Activated CD8-positive, alpha-beta memory T cell treated with anti-CD3 and anti-CD28 coated beads, Interleukin-2, amount 50 U/mL, for 24 hours (primary cell): ENCODE data around the gene BPI.
"Not testable (repeated sequence)": the region's sequence is repeated elsewhere in the genome, so short reads cannot be mapped to it uniquely, and the experiment has no call there.

Experiments
- DNase-seq: peaks from one replicate; pipeline ENCODE4 v3.0.0-alpha.2; 2020; ENCODE audit errors: extremely low read depth

BPI gene

DNA sequence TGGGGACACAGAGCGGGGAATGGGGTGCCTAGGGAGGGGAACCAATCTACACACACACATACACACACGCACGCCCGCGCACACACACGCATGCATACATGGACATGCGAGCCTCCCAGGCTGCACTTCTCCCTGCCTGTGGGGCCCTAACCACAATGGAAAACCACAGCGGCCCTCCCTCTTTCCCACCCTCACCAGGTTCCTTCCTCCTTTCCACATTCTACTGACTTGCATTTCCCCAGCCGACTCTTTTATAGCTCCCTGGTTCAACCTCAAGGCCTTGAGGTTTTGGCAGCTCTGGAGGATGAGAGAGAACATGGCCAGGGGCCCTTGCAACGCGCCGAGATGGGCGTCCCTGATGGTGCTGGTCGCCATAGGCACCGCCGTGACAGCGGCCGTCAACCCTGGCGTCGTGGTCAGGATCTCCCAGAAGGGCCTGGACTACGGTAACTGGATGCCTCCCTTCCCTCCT is at the start of gene BPI:
TSS of gene BPI (plus strand) at position 249 of the 472 bp plus-strand sequence. CDS start at position 317, 68 bp downstream.
- no peak for DNase-seq

DNA sequence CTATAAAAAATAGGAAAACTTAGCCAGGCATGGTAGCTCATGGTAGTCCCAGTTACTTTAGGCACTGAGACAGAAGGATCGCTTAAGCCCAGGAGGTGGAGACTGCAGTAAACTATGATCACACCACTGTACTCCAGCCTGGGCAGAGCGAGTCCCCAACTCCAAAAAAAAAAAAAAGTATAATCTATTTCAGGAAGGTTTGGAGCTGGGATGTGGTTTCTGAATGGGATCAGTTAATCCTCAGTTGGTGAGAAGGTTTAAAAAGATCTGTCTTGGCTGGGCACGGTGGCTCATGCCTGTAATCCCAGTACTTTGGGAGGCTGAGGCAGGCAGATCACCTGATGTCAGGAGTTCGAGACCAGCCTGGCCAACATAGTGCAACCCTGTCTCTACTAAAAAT is 49.3 kb upstream of the BPI start:
- DNase-seq = not testable (repeated sequence)

DNA sequence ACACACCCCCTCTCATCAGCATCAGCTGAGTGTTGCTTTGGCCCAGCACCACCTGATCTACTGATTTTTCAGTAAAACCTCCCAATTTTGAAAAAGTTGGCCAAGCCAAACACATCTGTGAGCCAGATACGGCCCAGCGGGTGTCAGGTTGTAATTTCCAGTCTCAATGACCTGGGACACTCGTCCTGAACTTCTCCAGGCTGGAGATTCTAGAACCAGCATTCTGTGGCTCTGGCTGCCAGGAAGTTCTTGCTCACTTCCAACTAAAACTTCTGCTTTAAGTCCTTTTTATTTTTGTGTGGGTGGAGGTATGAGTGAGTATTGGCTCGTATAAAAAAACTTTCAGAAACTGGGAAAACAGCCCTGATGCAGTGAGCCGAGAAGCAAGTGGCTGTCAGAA is 48.6 kb upstream of the BPI start:
- DNase-seq = no peak

DNA sequence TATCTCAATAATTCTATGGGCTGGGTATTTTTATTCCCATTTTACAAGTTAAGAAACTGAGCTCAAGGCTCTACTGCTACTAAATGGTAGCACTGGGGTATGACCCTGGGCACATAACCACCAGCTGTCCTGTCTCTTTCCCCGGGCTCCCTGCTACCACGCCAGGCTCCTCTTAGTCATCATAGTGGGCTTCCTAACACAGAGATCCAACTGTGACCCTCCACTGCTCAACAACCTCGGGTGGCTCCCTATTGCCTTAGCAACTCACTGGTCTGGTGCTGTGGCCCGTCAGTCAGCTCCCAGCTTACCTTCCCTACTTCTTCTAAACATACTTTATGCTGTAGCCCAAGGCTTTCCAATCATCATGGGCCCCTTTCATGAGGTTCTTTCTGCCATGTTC is 47.9 kb upstream of the BPI start:
- no peak for DNase-seq

DNA sequence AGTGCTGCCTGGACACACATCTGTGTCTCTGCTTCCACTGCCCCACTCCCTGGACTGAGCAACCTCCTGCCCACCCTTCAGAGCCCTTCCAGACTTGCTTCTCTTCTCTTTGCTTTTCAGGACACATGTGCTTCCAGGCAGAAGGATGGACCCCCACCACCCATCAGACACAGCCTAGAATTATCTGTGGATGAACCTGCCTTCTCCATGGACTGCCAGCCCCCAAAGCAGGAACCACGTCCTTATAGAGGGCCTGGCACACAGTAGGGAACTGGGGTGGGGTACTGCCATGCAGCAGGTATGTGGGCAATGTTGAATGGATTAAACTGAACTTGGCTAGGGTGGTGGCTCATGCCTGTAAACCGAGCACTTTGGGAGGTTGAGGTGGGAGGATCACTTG is 47.0 kb upstream of the BPI start:
- no peak for DNase-seq

DNA sequence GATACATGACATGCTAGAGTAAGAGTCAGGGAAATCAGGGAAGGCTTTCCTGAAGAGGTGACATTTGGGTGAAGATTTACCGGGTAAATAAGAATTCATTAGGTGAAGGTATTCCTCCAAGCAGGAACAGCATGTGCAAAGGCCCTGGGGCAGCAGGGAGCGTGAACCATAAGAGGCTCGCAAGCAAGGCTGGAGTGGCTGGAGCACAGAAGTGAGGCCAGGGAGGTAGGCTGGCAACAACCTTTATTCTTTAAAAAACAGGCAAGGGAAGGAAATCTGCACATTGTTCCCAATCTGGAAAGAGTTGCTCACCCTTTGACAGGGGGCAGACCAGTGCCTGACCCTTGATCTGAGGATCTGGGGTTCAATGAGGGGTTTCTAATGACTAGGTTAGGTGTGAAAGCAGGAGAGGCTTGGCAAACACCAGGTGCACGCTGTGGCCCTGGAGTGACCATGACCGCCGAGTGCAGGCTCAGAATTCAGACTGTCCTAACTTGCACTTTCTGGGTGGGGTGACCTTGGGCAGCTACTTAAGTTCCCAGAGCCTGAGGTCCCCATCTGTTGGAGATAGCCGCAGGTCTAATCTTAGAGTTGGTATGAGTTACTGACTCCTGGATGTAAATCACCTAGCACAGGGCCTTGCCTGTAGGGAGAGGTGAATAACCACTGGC is 45.3 kb upstream of the BPI start:
- no peak for DNase-seq

DNA sequence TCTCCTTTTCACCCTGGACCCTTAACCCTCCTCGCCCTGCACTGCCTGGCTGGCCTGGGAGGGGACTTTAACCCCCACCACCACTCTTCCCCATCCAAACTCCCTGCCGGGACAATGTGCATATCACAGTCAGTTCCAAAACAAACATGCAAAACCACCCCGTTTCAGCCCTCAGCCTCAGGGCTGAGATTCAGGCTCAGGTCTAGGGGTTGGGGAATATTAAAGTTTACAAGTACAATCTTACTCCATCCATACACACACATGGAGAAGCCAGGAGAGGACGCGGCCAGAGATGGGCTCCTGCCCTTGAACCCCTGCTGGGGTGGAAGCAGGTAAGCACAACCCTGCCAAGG is 44.0 kb upstream of the BPI start:
- DNase-seq = no peak

DNA sequence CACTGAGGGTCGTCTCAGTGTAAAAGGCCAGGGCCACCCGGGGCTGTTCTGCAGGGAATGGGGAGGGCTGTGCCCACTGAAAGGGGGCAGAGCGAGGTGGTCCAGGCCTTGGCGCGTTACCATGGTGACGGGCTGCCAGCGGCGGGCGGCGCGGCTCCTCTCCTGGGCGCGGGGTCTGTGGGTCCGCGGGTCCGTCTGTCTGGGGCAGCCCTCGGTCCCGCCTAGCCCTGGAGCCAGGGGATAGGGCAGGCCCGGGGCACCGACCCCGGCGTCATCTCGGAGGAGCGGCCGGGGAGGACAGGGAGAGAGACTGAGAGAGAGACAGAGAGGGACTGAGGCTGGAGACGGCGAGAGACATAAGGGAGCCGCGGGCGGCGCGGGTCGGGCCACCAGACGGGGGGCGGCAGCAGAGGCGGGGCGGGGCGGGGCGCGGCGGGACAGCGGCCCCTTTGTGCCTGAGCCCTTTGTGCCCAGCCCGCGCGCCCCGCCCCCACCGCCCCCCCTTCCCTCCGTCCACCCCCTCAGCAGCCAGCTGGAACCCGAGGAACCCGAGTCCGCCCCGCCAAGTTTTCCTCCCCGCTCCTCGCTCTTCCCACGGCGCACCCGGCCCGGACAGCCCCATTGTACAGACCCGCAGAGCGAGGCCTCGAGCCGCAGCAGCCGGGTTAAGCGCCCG is 43.4 kb upstream of the BPI start, which contains the start of gene KIAA1755:
TSS of gene KIAA1755 (minus strand) at position 358 of the 676 bp plus-strand sequence. CDS start at position 123, 235 bp downstream.
- no peak for DNase-seq

DNA sequence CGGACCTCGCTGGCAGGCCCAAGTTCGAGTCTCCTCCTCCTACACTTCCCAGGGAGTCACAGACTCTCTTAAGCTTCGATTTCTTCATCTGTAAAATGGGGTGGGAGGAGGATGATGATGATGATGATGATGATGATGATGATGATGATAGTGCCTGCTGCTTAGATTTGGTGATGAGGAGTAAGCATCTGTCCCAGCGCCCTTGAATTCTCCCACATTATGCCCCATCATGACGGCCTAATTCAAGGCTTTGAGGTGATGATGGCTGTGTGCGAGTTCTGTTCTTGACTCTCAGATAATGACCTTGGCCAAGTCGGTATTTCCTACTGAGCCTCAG is 42.9 kb upstream of the BPI start:
- DNase-seq = no peak

DNA sequence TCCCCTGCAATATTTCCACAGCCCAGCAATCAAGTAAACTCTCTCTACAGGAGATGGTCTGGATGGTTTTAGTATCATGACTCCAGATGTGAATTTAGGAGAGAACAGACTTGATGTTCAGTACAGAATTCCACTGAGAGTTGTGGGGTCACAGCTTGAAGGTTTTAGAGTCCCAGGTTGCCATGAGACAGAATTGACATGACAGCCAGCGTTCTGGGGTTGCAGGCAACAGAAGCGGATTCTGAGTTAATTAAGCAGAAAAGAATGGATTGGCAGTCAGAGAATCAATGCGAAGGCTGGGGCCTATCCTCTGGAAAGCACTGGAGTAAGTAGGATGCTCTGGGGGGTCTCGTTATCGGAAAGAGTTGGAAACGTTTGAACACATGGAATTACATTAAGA is 41.0 kb upstream of the BPI start:
- no peak for DNase-seq

DNA sequence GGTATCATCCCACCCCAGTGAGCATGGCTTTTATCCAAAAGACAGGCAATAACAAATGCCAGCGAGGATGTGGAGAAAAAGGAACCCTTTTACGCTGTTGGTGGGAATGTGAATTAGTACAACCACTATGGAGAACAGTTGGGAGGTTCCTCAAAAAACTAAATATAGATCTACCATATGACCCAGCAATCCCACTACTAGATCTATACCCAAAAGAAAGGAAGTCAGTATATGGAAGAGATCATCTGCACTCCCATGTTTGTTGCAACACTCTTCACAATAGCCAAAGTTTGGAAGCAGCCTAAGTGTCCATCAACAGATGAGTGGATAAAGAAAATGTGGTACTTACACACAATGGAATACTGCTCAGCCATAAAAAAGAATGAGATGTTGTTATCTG is 37.5 kb upstream of the BPI start:
- no peak for DNase-seq

DNA sequence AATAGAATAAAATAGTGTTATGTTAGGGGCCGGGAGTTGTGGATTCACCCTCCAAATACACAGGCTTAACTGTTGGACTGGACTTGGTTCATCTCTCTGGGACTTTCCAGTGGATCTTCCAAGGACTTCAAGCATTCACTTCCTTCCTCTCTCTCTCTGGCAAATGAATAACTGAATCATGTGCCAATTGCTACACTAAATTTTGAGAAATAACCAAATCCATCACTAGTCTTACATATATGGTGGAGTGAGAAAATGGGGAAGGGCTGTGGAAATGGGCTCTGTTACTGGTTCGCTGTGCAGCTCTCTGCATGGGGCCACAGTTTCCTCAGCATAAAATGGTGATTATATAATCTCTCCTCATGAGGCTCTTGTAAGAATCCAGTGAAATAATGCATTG is 36.7 kb upstream of the BPI start:
- no peak for DNase-seq

DNA sequence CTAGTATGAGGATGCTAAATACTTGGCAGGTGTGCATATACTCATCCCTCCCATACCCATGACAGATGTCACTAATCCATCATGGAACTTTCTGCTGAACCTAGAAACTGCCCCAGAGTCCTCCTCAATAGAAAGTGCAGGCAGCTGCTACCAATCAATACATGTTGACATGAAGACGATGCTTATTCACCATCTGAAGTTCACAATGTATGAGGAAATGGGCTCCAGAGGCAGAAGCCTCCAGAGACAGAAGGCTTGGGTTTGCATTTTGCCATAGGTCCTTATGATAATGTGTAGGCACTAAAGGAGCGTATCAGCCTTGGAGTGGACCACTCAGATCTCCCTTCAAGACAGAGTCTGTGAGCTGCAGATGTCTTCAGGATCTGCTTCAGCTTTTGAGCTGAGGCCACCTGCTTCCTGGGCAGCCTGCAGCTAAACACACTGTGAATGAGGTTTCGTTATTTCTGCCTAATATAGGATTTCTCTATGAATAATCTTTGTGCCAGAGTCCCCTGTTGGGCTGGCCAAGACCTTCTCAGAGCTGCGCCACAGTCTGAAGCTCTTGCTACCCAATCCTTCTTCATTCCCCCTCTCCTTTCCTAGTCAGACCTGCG is 35.9 kb upstream of the BPI start:
- DNase-seq = no peak

DNA sequence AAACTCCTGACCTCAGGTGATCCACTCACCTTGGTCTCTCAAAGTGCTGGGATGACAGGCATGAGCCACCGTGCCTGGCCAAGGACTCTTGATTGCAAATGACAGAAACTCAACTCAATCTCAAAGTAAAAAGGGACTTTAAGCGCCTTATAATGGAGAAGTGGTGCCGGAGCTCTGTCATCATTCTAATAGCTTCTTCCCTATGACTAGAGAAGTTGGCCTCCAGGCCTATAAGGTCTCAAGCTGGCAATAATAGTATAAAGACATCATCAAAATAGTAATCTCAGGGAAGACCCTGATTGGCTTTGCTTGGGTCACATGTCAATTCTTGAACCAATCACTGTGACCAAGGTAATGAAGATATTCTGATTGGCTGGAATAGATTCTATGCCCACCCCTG is 34.9 kb upstream of the BPI start:
- no peak for DNase-seq

DNA sequence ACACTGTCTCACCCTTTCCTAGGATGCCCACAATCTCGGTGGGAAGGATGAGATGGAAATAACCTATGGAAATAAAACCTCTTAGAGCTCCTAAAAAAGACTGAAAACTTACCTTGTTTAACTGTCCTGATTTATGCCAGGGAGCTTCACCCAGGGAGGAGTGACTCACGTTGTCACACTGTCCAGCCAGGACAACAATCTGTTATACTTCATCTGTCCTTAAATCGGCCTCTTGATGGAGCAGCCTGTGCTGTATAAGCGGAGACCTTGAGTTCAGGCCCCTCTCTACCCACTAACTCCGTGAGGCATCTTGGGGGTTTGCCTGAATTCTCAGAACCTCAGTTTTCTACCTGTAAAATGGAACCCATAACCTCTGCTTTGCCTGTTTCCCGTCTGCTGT is 34.2 kb upstream of the BPI start:
- DNase-seq = no peak

DNA sequence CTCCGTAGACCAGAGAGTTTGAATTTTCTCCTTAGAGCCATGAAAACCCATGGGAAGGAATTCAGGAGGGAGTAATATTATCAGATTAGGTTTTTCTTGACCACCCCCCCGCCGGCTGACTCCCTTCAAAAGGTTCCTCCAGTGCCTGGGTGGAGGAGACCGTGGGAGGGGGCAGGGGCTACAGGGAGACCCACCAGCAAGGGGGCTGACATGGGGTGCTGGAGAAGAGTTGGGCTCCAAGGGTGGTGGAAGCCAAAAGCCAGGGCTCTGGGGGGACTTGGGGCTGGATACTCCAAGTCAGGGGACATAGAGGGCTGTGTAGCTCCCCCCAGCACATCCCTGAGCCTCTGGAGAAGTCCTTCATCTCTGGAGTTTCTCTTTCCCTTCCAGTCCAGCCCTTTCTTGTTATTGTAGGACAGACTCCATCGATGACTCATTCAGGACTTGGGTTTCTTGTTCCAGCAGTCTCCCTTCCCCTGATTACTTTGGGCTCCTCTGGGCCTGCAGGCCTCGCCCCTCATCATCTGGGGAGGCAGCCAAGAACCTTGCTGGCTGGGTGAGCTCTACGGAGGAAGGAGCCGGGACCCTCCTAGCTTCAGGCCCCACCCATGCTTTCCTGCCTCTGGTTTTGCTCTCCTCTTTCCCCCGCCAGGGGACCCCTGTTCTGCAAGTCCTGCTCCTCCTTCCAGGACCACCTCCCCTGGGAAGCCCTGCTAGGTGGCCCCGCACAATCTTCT is 32.9 kb upstream of the BPI start:
- DNase-seq = no peak

DNA sequence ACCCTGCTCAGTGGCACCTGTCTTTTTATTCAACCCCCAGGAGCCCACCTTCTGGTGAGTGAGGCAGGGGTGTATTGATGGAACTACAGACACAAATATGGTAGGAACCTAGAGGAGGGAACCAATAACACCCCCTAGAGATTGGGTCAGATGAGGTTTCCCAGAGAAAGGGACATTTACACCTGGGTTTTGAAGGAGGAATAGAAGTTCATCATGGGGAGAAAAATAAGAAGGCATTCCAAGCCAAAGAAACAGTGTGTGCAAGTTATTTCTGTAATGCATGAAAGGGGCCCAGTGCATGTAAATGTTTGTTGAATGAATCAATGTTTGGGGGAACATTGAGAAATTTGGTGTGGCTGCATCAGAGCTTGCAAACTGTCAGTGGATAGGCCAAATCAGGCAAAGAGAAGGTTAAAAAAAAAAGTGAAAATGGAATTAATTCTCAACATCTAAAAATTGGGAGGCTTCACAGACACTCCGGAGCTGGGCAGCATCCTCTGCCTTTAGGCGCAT is 32.3 kb upstream of the BPI start:
- no peak for DNase-seq

DNA sequence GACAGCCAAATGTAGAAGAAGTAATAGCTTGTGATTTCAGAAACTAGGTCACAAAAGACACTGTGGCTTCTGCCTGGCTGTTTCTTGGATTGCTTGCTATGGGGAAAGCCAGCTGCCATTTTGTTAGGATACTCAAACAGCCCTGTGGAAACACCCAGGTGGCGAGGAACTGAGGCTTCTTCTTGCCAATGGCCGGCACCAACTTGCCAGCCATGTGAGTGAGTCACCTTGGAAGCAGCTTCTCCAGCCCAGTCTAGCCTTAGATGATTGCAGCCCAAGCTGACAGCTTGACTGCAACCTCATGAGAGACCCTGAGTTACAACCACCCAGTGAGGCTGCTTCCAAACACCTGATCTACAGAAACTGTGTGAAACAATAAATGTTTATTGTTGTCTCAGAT is 31.6 kb upstream of the BPI start:
- DNase-seq = no peak

DNA sequence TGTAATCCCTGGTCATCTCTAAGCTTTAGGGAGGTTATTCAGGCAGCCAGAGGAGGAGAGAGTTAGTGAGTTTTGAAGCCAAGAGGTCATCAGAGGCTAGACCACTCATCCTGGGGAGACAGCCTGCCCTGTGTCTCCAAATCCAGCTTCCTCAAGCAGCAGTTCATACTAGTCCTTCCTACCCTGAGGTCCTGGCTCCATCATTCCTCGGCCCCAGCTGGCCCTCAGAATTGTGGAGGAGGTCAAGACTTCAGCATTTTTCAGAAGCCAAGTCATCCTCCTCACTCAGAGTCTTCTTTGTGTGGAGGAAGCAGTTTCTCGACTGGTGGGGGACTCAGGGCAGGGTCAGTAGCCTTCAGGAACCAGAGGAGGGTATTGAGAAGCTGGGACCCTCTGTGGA is 31.0 kb upstream of the BPI start:
- DNase-seq = no peak

DNA sequence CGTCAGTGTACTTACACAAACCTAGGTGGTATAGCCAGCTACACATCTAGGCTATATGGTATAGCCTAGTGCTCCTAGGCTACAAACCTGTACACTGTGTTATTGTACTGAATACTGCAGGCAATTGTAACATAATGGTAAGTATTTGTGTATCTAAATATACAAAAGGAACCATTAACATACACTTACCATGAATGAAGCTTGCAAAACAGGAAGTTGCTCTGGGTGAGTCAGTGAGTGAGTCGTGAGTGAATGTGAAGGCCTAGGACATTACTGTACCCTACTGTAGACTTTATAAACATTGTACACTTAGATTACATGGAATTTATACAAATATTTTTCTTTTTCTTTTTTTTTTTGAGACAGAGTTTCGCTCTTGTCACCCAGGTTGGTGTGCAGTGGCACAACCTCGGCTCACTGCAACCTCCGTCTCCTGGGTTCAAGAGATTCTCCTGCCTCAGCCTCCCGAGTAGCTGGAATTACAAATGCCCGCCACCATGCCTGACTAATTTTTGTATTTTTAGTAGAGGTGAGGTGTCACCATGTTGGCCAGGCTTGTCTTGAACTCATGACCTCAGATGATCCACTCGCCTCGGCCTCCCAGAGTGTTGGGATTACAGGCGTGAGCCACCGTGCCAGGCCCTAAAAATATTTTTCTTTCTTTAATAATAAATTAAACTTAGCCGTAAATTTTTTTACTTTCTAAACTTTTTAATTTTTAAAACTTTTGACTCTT is 28.0 kb upstream of the BPI start:
- DNase-seq = no peak

DNA sequence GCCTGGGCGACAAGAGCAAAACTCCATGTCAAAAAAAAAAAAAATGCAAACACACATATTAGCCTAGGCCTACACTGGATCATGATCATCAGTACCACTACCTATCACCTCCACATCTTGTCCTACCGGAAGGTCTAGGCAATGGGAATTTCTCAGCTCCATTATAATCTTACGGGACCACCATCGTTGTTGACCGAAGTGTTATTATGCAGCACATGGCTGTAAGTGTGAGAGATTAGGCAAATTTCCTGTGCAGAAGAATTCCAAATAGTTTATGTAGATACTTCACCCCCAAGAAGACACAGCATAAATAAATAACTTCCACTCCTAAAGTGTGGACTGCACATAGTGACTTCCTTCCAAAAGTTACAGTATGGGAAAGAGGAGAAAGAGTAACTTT is 26.7 kb upstream of the BPI start:
- no peak for DNase-seq

DNA sequence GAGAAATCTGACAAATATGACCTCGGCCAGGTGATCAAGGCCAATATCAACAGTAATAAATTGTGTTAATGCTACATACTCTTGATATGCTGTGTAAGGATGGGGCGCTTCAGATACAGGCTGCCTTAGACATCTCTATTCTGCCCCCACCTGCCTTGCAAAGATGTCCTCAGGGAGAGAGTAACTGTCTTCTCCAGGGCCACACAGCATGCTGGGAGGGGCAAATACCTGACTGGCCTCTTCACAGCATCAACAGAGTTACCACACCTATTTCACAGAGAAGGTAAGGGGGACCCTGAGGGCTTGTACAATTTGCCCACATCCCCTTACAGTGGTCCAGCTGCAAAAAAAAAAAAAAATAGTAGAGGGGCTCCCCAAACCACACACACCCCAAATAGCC is 26.3 kb upstream of the BPI start:
- DNase-seq = no peak
